Rectal smooth muscle tissue (tissue), 1 donor: ENCODE data around the gene ADCY2.

Experiments used
- H3K27ac ChIP-seq: one replicate; pipeline ENCODE4 v1.7.0; 2013; ENCODE audit warnings: low read depth, low read length, inconsistent platforms
- H3K27me3 ChIP-seq: one replicate; pipeline ENCODE4 v1.7.0; 2013; ENCODE audit warnings: low read length; ENCODE audit not compliant: control insufficient read depth, insufficient read depth
- H3K36me3 ChIP-seq: one replicate; pipeline ENCODE4 v1.7.0; 2013; ENCODE audit warnings: low read length; ENCODE audit not compliant: control insufficient read depth, insufficient read depth
- H3K4me1 ChIP-seq: one replicate; pipeline ENCODE4 v1.7.0; 2013; ENCODE audit warnings: low read length; ENCODE audit not compliant: control insufficient read depth, insufficient read depth
- H3K4me3 ChIP-seq: one replicate; pipeline ENCODE4 v1.7.0; 2013; ENCODE audit warnings: low read length
- H3K9ac ChIP-seq: one replicate; pipeline ENCODE4 v1.7.0; 2013; ENCODE audit warnings: low read length

Gene ADCY2

GRCh38 chr5:7495131-7495517 is 99.2 kb downstream of the ADCY2 start:
- H3K4me1 ChIP-seq = no peaks in the 10 kb centered on the region
- no peak overlapping the region for H3K27ac ChIP-seq
- no peak overlapping the region for H3K4me3 ChIP-seq
- no peaks in the 10 kb centered on the region for H3K36me3 ChIP-seq
- no peak overlapping the region for H3K9ac ChIP-seq
- H3K27me3 ChIP-seq = no peaks in the 10 kb centered on the region

GRCh38 chr5:7500256-7500655 is 104.3 kb downstream of the ADCY2 start:
- no peak overlapping the region for H3K4me3 ChIP-seq
- H3K27ac ChIP-seq = no peak overlapping the region
- H3K4me1 ChIP-seq = no peaks in the 10 kb centered on the region
- no peaks in the 10 kb centered on the region for H3K36me3 ChIP-seq
- H3K27me3 ChIP-seq = no peaks in the 10 kb centered on the region
- H3K9ac ChIP-seq = no peak overlapping the region

- Histone ChIP-seq H3K36me3 (no peaks in the 10 kb centered on the region), H3K27me3 (no peaks in the 10 kb centered on the region), H3K27ac (no peak overlapping the region), H3K4me3 (no peak overlapping the region), H3K4me1 (no peaks in the 10 kb centered on the region), H3K9ac (no peak overlapping the region)
Measured at GRCh38 chr5:7501061-7501460, 105.1 kb downstream of the ADCY2 start.

GRCh38 chr5:7503564-7503963 is 107.6 kb downstream of the ADCY2 start:
- Histone ChIP-seq H3K9ac (no peak overlapping the region), H3K27me3 (no peaks in the 10 kb centered on the region), H3K4me3 (no peak overlapping the region), H3K27ac (no peak overlapping the region), H3K4me1 (no peaks in the 10 kb centered on the region), H3K36me3 (no peaks in the 10 kb centered on the region)

- Histone ChIP-seq H3K9ac (no peak overlapping the region), H3K4me3 (no peak overlapping the region), H3K27me3 (no peaks in the 10 kb centered on the region), H3K36me3 (no peaks in the 10 kb centered on the region), H3K4me1 (no peaks in the 10 kb centered on the region), H3K27ac (no peak overlapping the region)
Measured at GRCh38 chr5:7515284-7515914, 119.5 kb downstream of the ADCY2 start.

GRCh38 chr5:7516253-7516652 is 120.3 kb downstream of the ADCY2 start:
- no peak overlapping the region for H3K27ac ChIP-seq
- no peak overlapping the region for H3K4me3 ChIP-seq
- no peaks in the 10 kb centered on the region for H3K27me3 ChIP-seq
- H3K4me1 ChIP-seq = no peaks in the 10 kb centered on the region
- H3K9ac ChIP-seq = no peak overlapping the region
- no peaks in the 10 kb centered on the region for H3K36me3 ChIP-seq

- Histone ChIP-seq H3K9ac (no peak overlapping the region), H3K36me3 (no peaks in the 10 kb centered on the region), H3K4me3 (no peak overlapping the region), H3K4me1 (no peaks in the 10 kb centered on the region), H3K27ac (no peak overlapping the region), H3K27me3 (no peaks in the 10 kb centered on the region)
Measured at GRCh38 chr5:7517006-7517405, 121.1 kb downstream of the ADCY2 start.

- H3K27me3 ChIP-seq = no peaks in the 10 kb centered on the region
- no peaks in the 10 kb centered on the region for H3K36me3 ChIP-seq
- H3K27ac ChIP-seq = no peak overlapping the region
- no peaks in the 10 kb centered on the region for H3K4me1 ChIP-seq
- H3K9ac ChIP-seq = no peak overlapping the region
- H3K4me3 ChIP-seq = no peak overlapping the region
Measured at GRCh38 chr5:7518947-7519560, 123.1 kb downstream of the ADCY2 start.

- no peak overlapping the region for H3K9ac ChIP-seq
- H3K27me3 ChIP-seq = no peaks in the 10 kb centered on the region
- no peak overlapping the region for H3K4me3 ChIP-seq
- no peak overlapping the region for H3K27ac ChIP-seq
- no peaks in the 10 kb centered on the region for H3K36me3 ChIP-seq
- no peaks in the 10 kb centered on the region for H3K4me1 ChIP-seq
Measured at GRCh38 chr5:7519564-7519963, 123.6 kb downstream of the ADCY2 start.

GRCh38 chr5:7529880-7530279 is 133.9 kb downstream of the ADCY2 start:
- no peaks in the 10 kb centered on the region for H3K27me3 ChIP-seq
- H3K9ac ChIP-seq = no peak overlapping the region
- H3K27ac ChIP-seq = no peak overlapping the region

GRCh38 chr5:7533941-7534340 is 138.0 kb downstream of the ADCY2 start:
- no peak overlapping the region for H3K9ac ChIP-seq
- H3K36me3 ChIP-seq = no peaks in the 10 kb centered on the region

More at GRCh38 chr5:7529880-7530279, 133.9 kb downstream of the ADCY2 start:
- no peaks in the 10 kb centered on the region for H3K4me1 ChIP-seq
- no peak overlapping the region for H3K4me3 ChIP-seq
- no peaks in the 10 kb centered on the region for H3K36me3 ChIP-seq

GRCh38 chr5:7534505-7534904 is 138.6 kb downstream of the ADCY2 start:
- Histone ChIP-seq H3K9ac (no peak overlapping the region), H3K4me1 (no peaks in the 10 kb centered on the region), H3K27ac (no peak overlapping the region)

More at GRCh38 chr5:7533941-7534340, 138.0 kb downstream of the ADCY2 start:
- Histone ChIP-seq H3K4me1 (no peaks in the 10 kb centered on the region), H3K27ac (no peak overlapping the region), H3K27me3 (no peaks in the 10 kb centered on the region), H3K4me3 (no peak overlapping the region)

GRCh38 chr5:7537573-7537972 is 141.6 kb downstream of the ADCY2 start:
- Histone ChIP-seq H3K4me1 (no peaks in the 10 kb centered on the region), H3K9ac (no peak overlapping the region), H3K27ac (no peak overlapping the region), H3K4me3 (no peak overlapping the region), H3K27me3 (no peaks in the 10 kb centered on the region), H3K36me3 (no peaks in the 10 kb centered on the region)

More at GRCh38 chr5:7534505-7534904, 138.6 kb downstream of the ADCY2 start:
- no peaks in the 10 kb centered on the region for H3K27me3 ChIP-seq
- no peak overlapping the region for H3K4me3 ChIP-seq
- H3K36me3 ChIP-seq = no peaks in the 10 kb centered on the region
